ENCODE data around the gene PDHB.

The PDHB gene

DNA sequence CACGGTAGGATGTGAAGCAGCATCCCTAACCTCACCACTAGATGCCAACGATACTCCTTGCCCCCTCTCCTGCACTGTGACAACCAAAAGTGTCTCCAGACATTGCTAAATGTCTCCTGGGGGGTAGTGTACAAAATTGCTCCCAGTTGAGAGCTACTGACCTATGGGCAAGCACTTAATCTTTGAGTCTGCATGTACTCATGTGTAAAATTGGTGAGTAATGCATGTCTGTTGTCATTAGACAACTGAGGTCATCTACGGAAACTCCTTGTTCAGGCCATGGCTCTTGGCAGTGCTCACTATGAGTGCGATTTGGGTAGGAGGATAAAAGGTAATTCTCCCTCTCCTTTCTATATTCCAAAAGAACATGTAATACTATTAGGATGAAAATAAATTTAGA is 29.2 kb downstream of the PDHB start:
- in situ Hi-C loops (cut with MboI; ENCODE audit: low sequenced_read_pairs), result no loop called here

DNA sequence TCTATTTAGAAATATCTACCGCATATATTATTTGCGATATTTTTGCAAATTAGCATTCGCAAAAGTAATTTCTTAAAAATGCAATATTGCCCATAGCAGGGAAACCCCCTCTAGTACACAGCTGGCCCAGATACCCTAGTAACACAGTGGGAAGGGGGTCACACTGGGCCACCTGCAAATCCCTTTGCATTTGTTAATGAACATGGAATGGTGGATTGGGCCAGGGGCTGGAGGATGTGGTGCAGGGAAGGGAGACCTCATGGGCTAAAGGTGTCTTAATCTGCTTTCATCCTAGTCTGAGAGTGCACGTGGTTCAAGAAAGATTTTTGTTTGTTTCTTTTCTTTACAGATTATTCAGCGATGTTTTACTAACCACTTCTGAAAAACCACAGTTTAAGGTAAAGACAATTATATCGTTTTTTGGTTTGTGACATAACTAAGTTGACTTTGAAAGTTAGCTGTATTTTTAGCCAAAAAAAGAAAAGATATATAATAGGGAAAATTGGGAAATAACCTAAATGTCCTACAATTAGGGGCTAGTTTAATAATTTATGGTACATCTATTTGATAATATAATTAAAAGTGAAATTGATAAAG is 30.0 kb downstream of the PDHB start:
- in situ Hi-C loops (cut with MboI; ENCODE audit: low sequenced_read_pairs), result no loop called here

DNA sequence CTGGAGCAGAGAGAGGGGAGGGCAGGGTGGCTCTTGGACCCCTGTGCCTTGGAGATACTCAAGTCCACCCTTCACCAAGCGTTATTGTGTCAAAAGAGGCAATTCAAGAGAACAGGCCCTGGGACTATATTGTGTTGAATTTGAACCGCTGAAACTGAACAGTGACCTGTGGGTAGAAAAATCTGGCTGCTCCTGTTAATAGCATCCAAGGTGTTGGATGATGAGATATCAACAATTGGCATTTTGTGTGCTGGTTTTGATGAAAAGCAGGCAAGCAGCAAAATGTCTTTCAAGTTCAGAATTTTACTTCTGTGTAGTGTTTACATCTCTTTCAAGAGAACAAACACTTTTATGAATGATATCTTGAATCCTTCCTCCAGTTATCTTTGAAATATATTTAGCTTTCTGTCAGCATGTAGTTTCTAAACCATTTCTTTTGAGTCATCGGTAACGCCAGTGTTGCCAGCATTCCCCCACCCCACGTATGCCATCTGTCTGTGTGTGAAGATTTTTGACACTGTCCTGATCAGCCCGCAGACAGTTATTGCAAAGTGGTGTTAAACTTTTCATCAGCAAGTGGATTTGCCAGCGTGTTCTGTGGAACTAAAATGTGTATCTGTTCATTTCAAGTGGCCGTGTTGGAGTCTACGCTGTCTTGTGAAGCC is 34.8 kb downstream of the PDHB start:
- in situ Hi-C loops (cut with MboI; ENCODE audit: low sequenced_read_pairs), result no loop called here

DNA sequence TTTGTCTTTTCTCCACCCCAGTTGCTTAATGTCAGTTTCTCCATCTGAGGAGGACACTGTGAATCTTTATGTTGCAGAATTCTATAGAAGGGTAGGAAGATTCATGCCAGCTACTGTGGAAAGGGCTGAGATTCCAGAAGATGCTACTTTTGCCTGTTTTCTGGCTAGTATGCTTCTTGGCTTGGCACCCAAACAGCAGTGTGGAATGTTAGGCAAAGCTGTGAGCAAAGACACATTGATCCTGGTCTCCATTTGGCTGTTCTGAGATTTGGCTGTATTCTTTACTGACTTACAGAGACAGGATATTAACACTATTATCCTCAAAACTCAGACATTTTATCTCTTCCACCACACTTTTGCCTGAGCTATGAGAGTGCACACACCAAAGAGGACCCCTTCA is 39.3 kb downstream of the PDHB start:
- in situ Hi-C loops (cut with MboI; ENCODE audit: low sequenced_read_pairs), result no loop called here

DNA sequence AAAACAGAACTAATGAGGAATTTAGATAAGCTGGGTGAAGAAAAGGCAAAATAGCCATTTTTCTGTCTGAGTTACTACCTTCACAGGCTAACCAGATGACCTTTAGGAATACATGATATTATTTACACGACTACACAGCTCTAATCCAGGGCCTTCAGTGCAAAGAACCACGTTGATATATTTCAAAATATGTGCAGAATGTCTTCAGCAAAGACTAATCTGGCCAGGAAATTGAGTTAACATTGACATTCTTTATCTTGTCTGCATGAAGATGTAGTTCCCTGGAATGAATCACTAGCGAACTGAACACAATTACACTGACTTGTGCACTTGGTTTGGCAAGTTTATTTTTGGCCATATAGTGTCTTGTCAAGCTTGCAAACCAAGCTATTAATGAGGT is 41.5 kb downstream of the PDHB start:
- in situ Hi-C loops (cut with MboI; ENCODE audit: low sequenced_read_pairs), result no loop called here

DNA sequence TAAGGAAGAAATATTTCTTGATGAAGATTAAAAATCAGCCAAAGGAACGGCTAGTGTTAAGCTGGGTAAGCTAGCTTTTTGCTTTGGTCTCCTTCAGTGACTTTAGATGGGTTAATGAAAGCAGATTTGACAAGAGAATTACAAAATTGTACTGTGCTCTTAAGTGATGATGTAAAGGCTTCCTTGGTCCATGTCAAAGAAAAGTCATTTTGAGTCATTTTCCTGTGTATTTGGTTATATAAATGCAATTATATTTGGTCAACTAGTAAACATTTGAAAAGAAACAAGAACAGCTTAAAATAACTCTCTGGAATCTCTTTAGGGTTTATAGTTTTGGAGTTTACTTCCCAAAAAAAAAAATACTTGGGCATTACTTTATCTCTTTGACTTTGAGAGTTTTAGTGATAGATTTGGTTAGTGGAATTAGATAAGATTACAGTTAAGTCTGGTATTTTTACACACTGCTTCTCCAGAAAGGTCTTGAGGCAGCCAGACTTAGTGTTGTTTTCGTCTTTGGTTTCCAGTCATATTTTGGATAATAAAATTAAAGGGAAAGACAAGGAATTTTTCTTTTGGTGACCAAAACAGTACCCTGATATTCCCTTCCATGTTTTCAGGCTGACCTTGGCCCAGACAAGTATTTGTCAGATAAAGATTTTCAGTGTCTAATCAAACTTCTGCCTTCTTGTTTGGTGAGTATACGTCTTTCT is 42.3 kb downstream of the PDHB start:
- in situ Hi-C loops (cut with MboI; ENCODE audit: low sequenced_read_pairs), result no loop called here

DNA sequence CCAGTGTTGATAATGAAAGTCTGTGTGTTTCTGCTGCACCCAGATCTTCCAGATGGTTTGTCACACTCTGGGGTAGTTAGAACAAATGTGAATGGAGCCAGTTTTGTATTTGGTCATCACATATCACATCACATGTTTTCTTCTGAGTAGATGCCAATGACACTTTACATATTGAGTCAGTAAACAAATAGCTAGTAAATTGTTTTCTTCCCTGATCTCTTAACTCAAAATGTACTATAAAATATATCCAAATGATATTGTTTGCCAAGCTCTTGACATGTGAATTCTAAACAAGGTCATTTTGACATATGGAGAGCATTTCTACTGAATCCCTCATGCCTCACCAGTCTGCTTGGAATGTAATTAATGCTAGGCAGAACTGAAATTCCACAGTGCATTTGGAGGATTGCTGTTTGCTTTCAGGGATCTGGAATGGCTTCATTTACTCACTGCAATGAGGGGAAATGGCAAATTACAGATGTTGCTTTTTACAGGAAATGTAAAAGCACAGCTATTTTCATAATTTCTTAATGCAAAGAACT is 45.0 kb downstream of the PDHB start:
- in situ Hi-C loops (cut with MboI; ENCODE audit: low sequenced_read_pairs), result no loop called here

DNA sequence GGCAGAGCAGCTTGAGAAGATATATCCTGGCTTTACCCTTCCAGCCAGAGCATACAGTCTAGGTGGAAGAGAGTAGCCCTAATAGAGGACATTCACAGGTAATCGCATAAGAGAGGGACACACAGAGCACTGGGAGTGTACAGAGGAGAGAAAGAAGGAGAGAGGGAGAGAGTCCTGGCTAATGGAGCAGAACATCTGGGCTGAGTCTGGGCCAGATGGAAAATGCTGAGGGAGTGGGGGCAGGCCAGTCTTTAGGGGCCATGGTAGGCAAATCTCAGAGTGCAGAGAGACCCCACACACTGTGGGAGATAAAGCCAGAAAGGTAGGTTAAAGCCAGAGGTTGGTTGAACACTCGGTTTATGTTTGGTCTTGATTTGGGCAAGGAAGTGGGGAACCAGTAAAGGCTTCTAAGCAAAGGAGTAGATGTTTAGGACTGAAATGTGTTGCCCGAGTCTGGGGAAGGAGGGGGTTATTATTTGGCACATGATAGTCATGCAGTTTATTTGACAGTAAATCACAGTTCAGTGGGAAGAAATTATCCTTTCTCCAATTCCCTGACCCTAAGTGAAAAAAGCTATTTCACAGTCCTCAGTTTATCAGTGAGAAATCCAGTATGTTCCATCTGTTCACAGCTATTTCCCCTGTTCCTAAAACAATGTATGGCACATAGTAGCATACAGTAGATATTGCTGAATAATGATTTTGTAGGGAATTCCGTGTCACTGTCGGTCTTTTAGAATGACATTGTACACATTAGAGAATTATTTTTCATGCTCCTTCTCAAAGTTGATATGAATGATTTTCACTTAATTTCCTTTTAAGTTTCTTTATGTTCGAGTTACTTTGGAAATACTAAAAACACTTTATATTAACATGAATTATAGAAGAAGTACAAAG is 45.7 kb downstream of the PDHB start:
- in situ Hi-C loops (cut with MboI; ENCODE audit: low sequenced_read_pairs), result no loop called here

DNA sequence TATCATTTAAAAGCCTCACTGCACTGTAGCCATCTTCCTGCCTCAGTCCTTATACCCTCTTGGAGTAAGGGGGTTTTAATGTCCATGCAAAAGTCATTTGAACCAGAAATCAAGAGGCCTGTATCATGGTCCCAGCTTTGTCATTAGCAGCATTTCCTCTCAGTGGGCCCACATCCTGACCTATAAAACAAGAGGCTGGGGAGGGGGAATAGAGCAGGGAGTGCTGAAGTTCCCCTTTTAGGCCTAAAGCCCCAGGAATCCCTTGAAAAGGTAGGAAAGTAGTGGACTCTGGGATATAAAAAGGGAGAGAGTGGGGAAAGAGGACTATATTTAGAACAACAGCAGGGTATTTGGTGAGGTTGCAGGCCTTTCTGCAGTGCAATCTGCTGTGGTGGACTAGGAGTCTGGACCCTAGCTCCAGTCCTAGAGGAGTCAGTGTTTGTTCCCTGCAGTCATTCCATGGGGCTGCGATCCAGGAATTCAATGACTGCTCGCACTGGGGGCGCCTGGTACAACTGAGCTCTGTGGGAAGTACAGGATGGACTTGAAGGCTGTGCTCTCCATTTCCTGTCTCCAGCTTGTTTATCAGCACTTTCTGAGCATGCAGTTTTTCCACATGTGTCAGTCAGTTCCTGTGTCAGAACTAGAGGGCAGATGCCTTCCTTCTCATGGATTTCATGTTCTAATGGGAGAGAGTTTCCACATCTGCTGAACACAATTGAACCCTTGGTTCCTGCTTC is 46.8 kb downstream of the PDHB start:
- in situ Hi-C loops (cut with MboI; ENCODE audit: low sequenced_read_pairs), result no loop called here

DNA sequence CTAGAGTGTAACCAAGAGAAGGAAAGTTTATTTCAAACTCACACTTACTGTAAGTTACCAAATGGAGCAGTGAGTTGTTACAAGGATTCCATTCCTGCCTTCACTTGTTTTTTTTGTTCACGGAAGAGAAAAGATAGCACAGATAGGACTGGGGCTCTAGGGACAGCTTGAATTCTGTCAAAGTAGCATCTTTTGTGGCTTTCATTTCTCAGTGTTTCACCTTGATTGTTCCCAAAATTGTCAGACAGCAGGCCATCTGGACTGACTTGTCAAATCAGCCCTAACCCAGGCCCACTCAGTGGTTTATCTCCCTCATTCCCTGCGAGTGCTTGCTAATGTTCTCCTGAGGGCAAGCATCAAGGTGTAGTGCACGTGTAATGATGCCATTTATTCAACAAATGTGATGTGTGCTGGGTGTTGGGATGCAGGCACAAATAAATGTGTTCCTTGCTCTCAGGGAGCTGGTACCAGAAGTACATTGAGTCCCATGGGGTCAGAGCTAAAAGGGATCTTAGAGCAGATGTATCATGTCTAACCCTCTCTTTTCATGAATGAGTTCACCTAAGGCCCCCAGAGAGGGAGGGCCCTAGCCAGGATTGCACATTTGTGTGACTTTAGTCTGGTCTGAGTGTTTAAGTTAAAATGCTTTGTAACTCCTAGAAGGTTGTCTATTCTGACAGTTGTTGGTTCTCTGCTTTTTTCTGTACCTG is 49.1 kb downstream of the PDHB start:
- in situ Hi-C loops (cut with MboI; ENCODE audit: low sequenced_read_pairs), result no loop called here

DNA sequence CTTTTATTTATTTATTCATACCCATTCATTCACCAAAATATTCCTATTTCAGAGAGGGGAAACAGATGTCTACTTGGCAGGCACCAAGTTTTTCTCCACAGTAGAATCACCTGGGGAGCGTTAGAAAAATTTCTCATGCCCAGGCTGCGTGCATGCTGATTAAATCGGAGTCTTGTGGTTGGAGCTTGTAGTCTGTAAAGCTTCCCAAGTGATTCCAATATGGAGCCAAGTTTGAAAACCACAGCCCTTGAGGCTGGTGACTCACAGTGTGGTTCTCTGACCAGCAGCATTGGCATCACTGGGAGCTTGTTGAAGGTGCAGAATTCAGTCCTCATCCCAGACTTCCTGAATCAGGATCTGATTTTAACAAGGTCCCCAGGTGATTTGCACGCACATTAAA is 49.7 kb downstream of the PDHB start:
- in situ Hi-C loops (cut with MboI; ENCODE audit: low sequenced_read_pairs), result no loop called here

DNA sequence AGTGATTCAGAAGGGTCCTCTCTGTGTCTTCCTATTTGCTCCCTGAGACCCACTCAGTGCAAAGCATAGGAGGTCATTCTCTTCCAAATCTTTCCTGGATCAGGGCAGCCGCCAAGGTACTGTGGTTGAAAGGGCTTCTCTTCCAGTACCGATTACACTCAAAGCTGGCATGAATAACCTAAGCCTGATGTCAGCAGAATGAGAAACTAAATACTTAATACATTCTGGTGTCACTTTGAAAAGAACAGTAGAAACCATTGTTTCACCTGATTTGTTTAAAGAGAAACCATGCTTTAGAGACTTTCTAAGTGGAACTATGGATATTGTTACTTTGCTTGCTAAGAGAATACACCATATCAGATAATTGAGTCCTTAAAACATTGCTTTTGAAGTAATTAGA is 50.2 kb downstream of the PDHB start:
- in situ Hi-C loops (cut with MboI; ENCODE audit: low sequenced_read_pairs), result no loop called here

DNA sequence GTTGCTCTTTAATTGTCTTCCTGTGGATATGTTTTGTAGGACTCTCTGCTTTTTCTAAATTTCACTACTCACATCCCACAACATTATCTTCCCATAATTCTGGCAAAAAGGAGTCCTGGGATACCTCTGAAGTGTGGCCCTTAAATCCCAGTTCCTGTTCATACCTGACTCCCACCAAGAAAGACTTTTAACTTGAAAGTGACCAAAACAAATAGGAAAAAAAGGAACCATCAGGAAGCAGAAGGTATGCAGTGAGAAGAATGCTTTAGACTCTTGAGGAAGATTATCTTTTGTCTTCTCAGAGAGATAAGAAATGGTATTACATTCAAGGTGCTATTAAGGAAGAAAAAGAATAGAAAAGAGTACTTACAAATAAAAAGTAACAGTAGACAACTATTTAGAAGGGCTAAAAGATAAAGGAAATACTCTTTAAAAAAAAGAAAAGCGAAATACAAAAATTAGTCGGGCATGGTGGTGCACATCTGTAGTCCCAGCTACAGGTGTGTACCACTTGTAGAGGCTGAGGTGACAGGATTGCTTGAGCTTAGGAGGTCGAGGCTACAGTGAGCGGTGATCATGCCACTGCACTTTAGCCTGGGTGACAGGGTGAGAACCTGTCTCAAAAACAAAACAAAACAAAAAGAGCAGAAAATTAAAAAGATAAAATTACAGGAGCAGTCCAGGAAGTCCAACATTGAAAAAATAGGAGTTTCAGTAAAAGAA is 54.1 kb downstream of the PDHB start:
- in situ Hi-C loops (cut with MboI; ENCODE audit: low sequenced_read_pairs), result no loop called here

DNA sequence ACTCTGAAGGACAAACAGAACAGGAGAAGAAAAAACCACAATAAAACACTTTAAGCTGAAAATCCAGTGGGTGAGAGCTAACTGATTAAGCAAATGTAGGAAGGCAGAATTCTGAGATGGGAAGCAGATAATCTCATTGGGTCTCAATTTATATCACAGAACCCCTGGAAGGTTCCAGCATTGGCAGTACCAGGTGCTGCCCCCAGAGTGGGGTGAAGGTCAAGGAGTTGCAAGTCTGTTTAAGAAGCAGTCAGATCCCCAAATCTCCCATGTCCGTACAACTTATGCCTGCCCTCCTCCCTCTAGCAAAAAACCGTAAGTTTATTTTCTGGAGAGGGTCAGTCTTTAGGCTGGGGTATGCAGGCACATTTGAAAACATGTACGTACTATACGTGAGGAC is 55.9 kb downstream of the PDHB start:
- in situ Hi-C loops (cut with MboI; ENCODE audit: low sequenced_read_pairs), result no loop called here
